Astrocyte (in vitro differentiated cells and primary cell): Measurements from ENCODE around the gene MKLN1. TPM values are rescaled to one million over a fixed set of nuclear protein-coding genes. Genes with fewer than 3 reads are reported as not detected.

Source experiments
- DNase-seq: peaks from one replicate; pipeline ENCODE4 v3.0.0-alpha.2; 2010; ENCODE audit warnings: low read depth
- FAIRE-seq: peaks from 2 replicates; lab custom pipeline; 2011; peaks lifted over from hg19 to GRCh38; lab: Jason Lieb, UNC
- H2AFZ ChIP-seq: 2 replicates; pipeline ENCODE4 v1.6.0; 2012; ENCODE audit warnings: low read depth, low read length, inconsistent platforms
- H3K27ac ChIP-seq: 2 replicates; pipeline ENCODE4 v1.5.1; 2011; ENCODE audit warnings: low read depth, low read length, inconsistent platforms
- H3K27me3 ChIP-seq: 2 replicates; pipeline ENCODE4 v1.6.0; 2011; ENCODE audit warnings: low read length, inconsistent platforms; ENCODE audit not compliant: insufficient read depth
- H3K36me3 ChIP-seq: 2 replicates; pipeline ENCODE4 v1.5.1; 2011; ENCODE audit warnings: low read length, inconsistent platforms; ENCODE audit not compliant: insufficient read depth
- H3K4me1 ChIP-seq: 2 replicates; pipeline ENCODE4 v1.5.1; 2011; ENCODE audit warnings: low read length, inconsistent platforms; ENCODE audit not compliant: insufficient read depth
- H3K4me2 ChIP-seq: 2 replicates; pipeline ENCODE4 v1.6.0; 2012; ENCODE audit warnings: low read length, inconsistent platforms
- H3K4me3 ChIP-seq: 2 replicates; pipeline ENCODE4 v1.5.1; 2011; ENCODE audit warnings: low read depth, mild to moderate bottlenecking, low read length, inconsistent platforms; ENCODE audit not compliant: insufficient read depth
- H3K79me2 ChIP-seq: 2 replicates; pipeline ENCODE4 v1.6.0; 2012; ENCODE audit warnings: mild to moderate bottlenecking, low read length, inconsistent platforms; ENCODE audit not compliant: insufficient read depth
- H3K9ac ChIP-seq: 2 replicates; pipeline ENCODE4 v1.6.0; 2012; ENCODE audit warnings: mild to moderate bottlenecking, low read length, inconsistent platforms
- H3K9me3 ChIP-seq: 2 replicates; pipeline ENCODE4 v1.5.1; 2012; ENCODE audit warnings: low read depth, mild to moderate bottlenecking, low read length, inconsistent platforms; ENCODE audit not compliant: insufficient read depth
- H4K20me1 ChIP-seq: 2 replicates; pipeline ENCODE4 v1.6.0; 2012; ENCODE audit warnings: low read length, inconsistent platforms; ENCODE audit not compliant: insufficient read depth
- H3K27ac Mint-ChIP-seq: one replicate; pipeline ENCODE4 v1.8.0; 2021; ENCODE audit warnings: mild to moderate bottlenecking, mixed read lengths; ENCODE audit not compliant: unreplicated experiment
- H3K27me3 Mint-ChIP-seq: one replicate; pipeline ENCODE4 v1.8.0; 2021; ENCODE audit warnings: low read depth, mixed read lengths; ENCODE audit not compliant: unreplicated experiment
- H3K36me3 Mint-ChIP-seq: one replicate; pipeline ENCODE4 v1.8.0; 2021; ENCODE audit warnings: low read depth, mixed read lengths; ENCODE audit not compliant: unreplicated experiment
- H3K4me1 Mint-ChIP-seq: one replicate; pipeline ENCODE4 v1.8.0; 2021; ENCODE audit warnings: low read depth, mixed read lengths; ENCODE audit not compliant: unreplicated experiment
- H3K4me3 Mint-ChIP-seq: one replicate; pipeline ENCODE4 v1.8.0; 2021; ENCODE audit warnings: mild to moderate bottlenecking, moderate library complexity, mixed read lengths; ENCODE audit not compliant: unreplicated experiment
- H3K9me3 Mint-ChIP-seq: one replicate; pipeline ENCODE4 v1.8.0; 2021; ENCODE audit warnings: mild to moderate bottlenecking, mixed read lengths; ENCODE audit not compliant: unreplicated experiment
- EZH2 ChIP-seq: IDR thresholded peaks from 2 replicates; pipeline ENCODE4 v1.6.1; 2012; ENCODE audit warnings: mild to moderate bottlenecking, low read length, inconsistent platforms; ENCODE audit not compliant: insufficient read depth
- total RNA-seq: library from RNA; stranded (reverse); gene quantifications from 2 replicates; pipeline ENCODE4 v1.2.1, GENCODE V29; 2021
- TF ChIP-seq, protein P1 (sequence below): IDR thresholded peaks from 2 replicates; pipeline ENCODE4 v1.5.1; 2011; ENCODE audit warnings: low read depth, mild to moderate bottlenecking, inconsistent platforms, low read length, moderate library complexity; ENCODE audit not compliant: insufficient read depth

The MKLN1 gene
- total RNA-seq, 1 donor from 2014 or later: 48.0 TPM

GRCh38 chr7:131288450-131288849 is 39.2 kb upstream of the MKLN1 start:
- FAIRE-seq (no peak), DNase-seq (no peak)
- Mint-ChIP-seq H3K27me3 (no peaks in the 10 kb centered on the region), H3K4me3 (no peak overlapping the region), H3K4me1 (peaks cover 9% of the 10 kb centered on the region), H3K27ac (no peak overlapping the region), H3K36me3 (no peaks in the 10 kb centered on the region), H3K9me3 (no peaks in the 10 kb centered on the region)
- no peak overlapping the region for H3K4me2 ChIP-seq
- H3K4me1 ChIP-seq: peaks cover 3% of the 10 kb centered on the region
- H2AFZ ChIP-seq: no peak overlapping the region
- H4K20me1 ChIP-seq: no peaks in the 10 kb centered on the region
- no peak overlapping the region for H3K9ac ChIP-seq
- no peaks in the 10 kb centered on the region for H3K27me3 ChIP-seq
- H3K4me3 ChIP-seq: no peak overlapping the region
- no peaks in the 10 kb centered on the region for H3K36me3 ChIP-seq
- TF ChIP-seq, protein P1, sequence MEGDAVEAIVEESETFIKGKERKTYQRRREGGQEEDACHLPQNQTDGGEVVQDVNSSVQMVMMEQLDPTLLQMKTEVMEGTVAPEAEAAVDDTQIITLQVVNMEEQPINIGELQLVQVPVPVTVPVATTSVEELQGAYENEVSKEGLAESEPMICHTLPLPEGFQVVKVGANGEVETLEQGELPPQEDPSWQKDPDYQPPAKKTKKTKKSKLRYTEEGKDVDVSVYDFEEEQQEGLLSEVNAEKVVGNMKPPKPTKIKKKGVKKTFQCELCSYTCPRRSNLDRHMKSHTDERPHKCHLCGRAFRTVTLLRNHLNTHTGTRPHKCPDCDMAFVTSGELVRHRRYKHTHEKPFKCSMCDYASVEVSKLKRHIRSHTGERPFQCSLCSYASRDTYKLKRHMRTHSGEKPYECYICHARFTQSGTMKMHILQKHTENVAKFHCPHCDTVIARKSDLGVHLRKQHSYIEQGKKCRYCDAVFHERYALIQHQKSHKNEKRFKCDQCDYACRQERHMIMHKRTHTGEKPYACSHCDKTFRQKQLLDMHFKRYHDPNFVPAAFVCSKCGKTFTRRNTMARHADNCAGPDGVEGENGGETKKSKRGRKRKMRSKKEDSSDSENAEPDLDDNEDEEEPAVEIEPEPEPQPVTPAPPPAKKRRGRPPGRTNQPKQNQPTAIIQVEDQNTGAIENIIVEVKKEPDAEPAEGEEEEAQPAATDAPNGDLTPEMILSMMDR: no peak
- no peak for TF ChIP-seq EZH2
- no peaks in the 10 kb centered on the region for H3K9me3 ChIP-seq
- H3K79me2 ChIP-seq: no peaks in the 10 kb centered on the region
- H3K27ac ChIP-seq: no peak overlapping the region

GRCh38 chr7:131289051-131289450 is 38.6 kb upstream of the MKLN1 start:
- peaks cover 3% of the 10 kb centered on the region for H3K4me1 ChIP-seq
- TF ChIP-seq, protein P1: no peak
- TF ChIP-seq EZH2: no peak
- Mint-ChIP-seq H3K36me3 (no peaks in the 10 kb centered on the region), H3K4me1 (peaks cover 9% of the 10 kb centered on the region), H3K27me3 (no peaks in the 10 kb centered on the region), H3K9me3 (no peaks in the 10 kb centered on the region), H3K27ac (no peak overlapping the region), H3K4me3 (no peak overlapping the region)
- no peaks in the 10 kb centered on the region for H4K20me1 ChIP-seq
- FAIRE-seq (no peak), DNase-seq (no peak)
- no peaks in the 10 kb centered on the region for H3K36me3 ChIP-seq
- no peak overlapping the region for H3K9ac ChIP-seq
- H3K4me2 ChIP-seq: no peak overlapping the region
- H2AFZ ChIP-seq: no peak overlapping the region
- no peaks in the 10 kb centered on the region for H3K27me3 ChIP-seq
- H3K79me2 ChIP-seq: no peaks in the 10 kb centered on the region
- no peak overlapping the region for H3K4me3 ChIP-seq
- H3K27ac ChIP-seq: no peak overlapping the region
- no peaks in the 10 kb centered on the region for H3K9me3 ChIP-seq

DNA sequence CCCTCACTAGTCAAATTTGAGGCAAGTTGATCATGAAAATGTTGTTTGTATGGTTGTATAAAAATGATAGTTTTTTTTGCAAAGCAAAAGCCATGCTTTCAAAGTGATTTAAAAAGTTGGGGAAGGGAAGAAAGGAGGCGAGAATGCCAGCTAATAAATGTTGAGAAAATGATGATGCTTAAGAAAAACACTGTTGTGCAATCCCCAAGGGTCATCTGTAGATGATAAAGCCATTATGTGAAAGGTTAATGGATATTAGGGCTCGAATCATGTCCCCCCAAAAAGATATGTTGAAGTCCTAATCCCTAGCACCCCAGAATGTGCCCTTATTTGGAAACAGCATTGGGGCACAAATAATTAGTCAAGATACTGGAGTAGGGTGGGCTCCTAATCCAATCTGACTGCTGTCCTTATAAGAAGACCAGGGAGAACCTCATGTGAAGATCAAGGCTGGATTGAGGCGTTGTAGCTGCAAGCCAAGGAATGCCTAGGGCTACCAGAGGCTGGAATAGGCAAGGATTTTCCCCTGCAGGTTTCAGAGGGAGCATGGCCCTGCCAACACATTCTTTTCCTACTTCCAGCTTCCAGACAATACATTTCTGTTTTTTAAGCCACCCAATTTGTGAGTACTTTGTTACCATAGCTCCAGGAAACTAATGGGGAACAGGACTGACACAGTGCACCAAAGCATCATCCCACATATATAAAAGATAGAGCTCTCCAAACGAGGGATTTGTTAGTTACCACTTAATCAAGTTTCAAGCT is 35.4 kb upstream of the MKLN1 start:
- Histone ChIP-seq H3K4me1 (peaks cover 3% of the 10 kb centered on the region), H2AFZ (no peak overlapping the region), H3K27me3 (no peaks in the 10 kb centered on the region), H3K4me3 (no peak overlapping the region), H3K36me3 (no peaks in the 10 kb centered on the region), H3K9ac (no peak overlapping the region), H3K4me2 (no peak overlapping the region), H3K79me2 (no peaks in the 10 kb centered on the region), H4K20me1 (no peaks in the 10 kb centered on the region), H3K27ac (no peak overlapping the region), H3K9me3 (no peaks in the 10 kb centered on the region)
- H3K4me1 Mint-ChIP-seq: peaks cover 9% of the 10 kb centered on the region
- no peak for TF ChIP-seq EZH2
- TF ChIP-seq, protein P1: no peak
- H3K36me3 Mint-ChIP-seq: no peaks in the 10 kb centered on the region
- H3K9me3 Mint-ChIP-seq: no peaks in the 10 kb centered on the region
- H3K27me3 Mint-ChIP-seq: no peaks in the 10 kb centered on the region
- FAIRE-seq: no peak
- no peak overlapping the region for H3K4me3 Mint-ChIP-seq
- no peak overlapping the region for H3K27ac Mint-ChIP-seq
- DNase-seq: no peak
